Dedifferentiated amniotic fluid mesenchymal stem cell (primary cell): ENCODE measurements around the gene GREB1L.
"Not testable (repeated sequence)": the region's sequence is repeated elsewhere in the genome, so short reads cannot be mapped to it uniquely, and the experiment has no call there.

Experiments used
- DNase-seq: peaks from one replicate; pipeline ENCODE4 v3.0.0-alpha.2; 2016; ENCODE audit errors: extremely low spot score

Gene GREB1L

GRCh38 chr18:21306368-21306767 lies 64.3 kb downstream of the GREB1L start:
- no peak for DNase-seq

- no peak for DNase-seq
Observed at GRCh38 chr18:21307578-21307977, 65.5 kb downstream of the GREB1L start.

GRCh38 chr18:21309248-21309647 lies 67.2 kb downstream of the GREB1L start:
- DNase-seq: no peak

GRCh38 chr18:21311980-21312379 lies 69.9 kb downstream of the GREB1L start:
- DNase-seq: not testable (repeated sequence)

GRCh38 chr18:21313576-21313975 lies 71.5 kb downstream of the GREB1L start:
- no peak for DNase-seq

GRCh38 chr18:21314724-21315123 lies 72.7 kb downstream of the GREB1L start:
- no peak for DNase-seq

- DNase-seq: not testable (repeated sequence)
Observed at GRCh38 chr18:21315126-21315525, 73.1 kb downstream of the GREB1L start.

GRCh38 chr18:21315741-21316197 lies 73.7 kb downstream of the GREB1L start:
- no peak for DNase-seq

- DNase-seq: no peak
Observed at GRCh38 chr18:21316296-21316695, 74.3 kb downstream of the GREB1L start.

GRCh38 chr18:21321711-21322110 lies 79.7 kb downstream of the GREB1L start:
- DNase-seq: no peak

GRCh38 chr18:21327101-21327500 lies 85.1 kb downstream of the GREB1L start:
- DNase-seq: no peak

GRCh38 chr18:21330122-21330701 lies 88.2 kb downstream of the GREB1L start:
- no peak for DNase-seq

- no peak for DNase-seq
Observed at GRCh38 chr18:21331065-21331464, 89.0 kb downstream of the GREB1L start.

- DNase-seq: no peak
Observed at GRCh38 chr18:21335927-21336488, 94.0 kb downstream of the GREB1L start.

GRCh38 chr18:21336846-21337245 lies 94.8 kb downstream of the GREB1L start:
- no peak for DNase-seq

GRCh38 chr18:21341141-21341540 lies 99.1 kb downstream of the GREB1L start:
- DNase-seq: no peak

- DNase-seq: no peak
Observed at GRCh38 chr18:21342372-21342771, 100.3 kb downstream of the GREB1L start.

- DNase-seq: no peak
Observed at GRCh38 chr18:21344860-21345259, 102.8 kb downstream of the GREB1L start.

GRCh38 chr18:21345840-21346239 lies 103.8 kb downstream of the GREB1L start:
- DNase-seq: no peak

- peak; percentile 69 for DNase-seq
Observed at GRCh38 chr18:21359746-21360145, 117.7 kb downstream of the GREB1L start.

GRCh38 chr18:21361307-21361880 lies 119.4 kb downstream of the GREB1L start:
- DNase-seq: no peak

GRCh38 chr18:21362831-21363230 lies 120.8 kb downstream of the GREB1L start:
- no peak for DNase-seq

GRCh38 chr18:21363348-21363747 lies 121.3 kb downstream of the GREB1L start:
- no peak for DNase-seq

- no peak for DNase-seq
Observed at GRCh38 chr18:21364471-21364870, 122.4 kb downstream of the GREB1L start.
